Thymus (tissue), 14 donors: Measurements from ENCODE around the gene ANKRD30A. TPM values are rescaled to one million over a fixed set of nuclear protein-coding genes. Genes with fewer than 3 reads are reported as not detected.
"Not testable (repeated sequence)": the region's sequence is repeated elsewhere in the genome, so short reads cannot be mapped to it uniquely, and the experiment has no call there.

Experiments used
- DNase-seq, 9 donors: peaks; one replicate each; pipeline ENCODE4 v3.0.0-alpha.2; 2013; ENCODE audit warnings: low spot score in 9 of 9, low read depth in 6 of 9, missing footprints in 1 of 9
- H3K27ac ChIP-seq, 2 donors: one replicate each; pipeline ENCODE4 v1.5.1; 2013; ENCODE audit warnings: control low read depth in 1 of 2, low read depth in 1 of 2, low read length in 1 of 2, mild to moderate bottlenecking in 1 of 2, moderate library complexity in 1 of 2
- H3K27me3 ChIP-seq, 2 donors: one replicate each; pipeline ENCODE4 v1.5.1; 2013; ENCODE audit warnings: low read length in 1 of 2; ENCODE audit not compliant: control insufficient read depth in 2 of 2, insufficient read depth in 1 of 2
- H3K36me3 ChIP-seq, 2 donors: one replicate each; pipeline ENCODE4 v1.5.1; 2013; ENCODE audit warnings: low read length in 1 of 2, mild to moderate bottlenecking in 1 of 2, moderate library complexity in 1 of 2; ENCODE audit not compliant: control insufficient read depth in 2 of 2, insufficient read depth in 2 of 2
- H3K4me1 ChIP-seq, 2 donors: one replicate each; pipeline ENCODE4 v1.5.1; 2013; ENCODE audit warnings: low read length in 2 of 2; ENCODE audit not compliant: control insufficient read depth in 2 of 2, insufficient read depth in 2 of 2
- H3K4me3 ChIP-seq, 2 donors: one replicate each; pipeline ENCODE4 v1.5.1; 2013; ENCODE audit warnings: low read length in 2 of 2, control low read depth in 1 of 2, mild to moderate bottlenecking in 1 of 2
- H3K9me3 ChIP-seq, 2 donors: one replicate each; pipeline ENCODE4 v1.5.1; 2013; ENCODE audit warnings: low read length in 1 of 2, mild to moderate bottlenecking in 1 of 2; ENCODE audit not compliant: control insufficient read depth in 2 of 2, insufficient read depth in 1 of 2
- WGBS: extraction: QIAGEN DNeasy Blood & Tissue Kit; methylation state at CpG from one replicate; pipeline ENCODE4 v1.1.7; 2013; 5-methylcytosine and 5-hydroxymethylcytosine counted together
- long read RNA-seq, 10 donors: transcript quantifications; one replicate each; lab custom pipeline, GENCODE V29; 2026
- polyA plus RNA-seq: library from polyadenylated mRNA; stranded (reverse); fragments of 200-250 nt; gene quantifications from one replicate; pipeline ENCODE4 v1.2.3, GENCODE V29; 2013
- total RNA-seq: library from RNA; stranded (reverse); fragments of 120-200 nt; gene quantifications from one replicate; pipeline ENCODE4 v1.2.4, GENCODE V29; 2013
- donor health status: healthy.

The ANKRD30A gene, protein sequence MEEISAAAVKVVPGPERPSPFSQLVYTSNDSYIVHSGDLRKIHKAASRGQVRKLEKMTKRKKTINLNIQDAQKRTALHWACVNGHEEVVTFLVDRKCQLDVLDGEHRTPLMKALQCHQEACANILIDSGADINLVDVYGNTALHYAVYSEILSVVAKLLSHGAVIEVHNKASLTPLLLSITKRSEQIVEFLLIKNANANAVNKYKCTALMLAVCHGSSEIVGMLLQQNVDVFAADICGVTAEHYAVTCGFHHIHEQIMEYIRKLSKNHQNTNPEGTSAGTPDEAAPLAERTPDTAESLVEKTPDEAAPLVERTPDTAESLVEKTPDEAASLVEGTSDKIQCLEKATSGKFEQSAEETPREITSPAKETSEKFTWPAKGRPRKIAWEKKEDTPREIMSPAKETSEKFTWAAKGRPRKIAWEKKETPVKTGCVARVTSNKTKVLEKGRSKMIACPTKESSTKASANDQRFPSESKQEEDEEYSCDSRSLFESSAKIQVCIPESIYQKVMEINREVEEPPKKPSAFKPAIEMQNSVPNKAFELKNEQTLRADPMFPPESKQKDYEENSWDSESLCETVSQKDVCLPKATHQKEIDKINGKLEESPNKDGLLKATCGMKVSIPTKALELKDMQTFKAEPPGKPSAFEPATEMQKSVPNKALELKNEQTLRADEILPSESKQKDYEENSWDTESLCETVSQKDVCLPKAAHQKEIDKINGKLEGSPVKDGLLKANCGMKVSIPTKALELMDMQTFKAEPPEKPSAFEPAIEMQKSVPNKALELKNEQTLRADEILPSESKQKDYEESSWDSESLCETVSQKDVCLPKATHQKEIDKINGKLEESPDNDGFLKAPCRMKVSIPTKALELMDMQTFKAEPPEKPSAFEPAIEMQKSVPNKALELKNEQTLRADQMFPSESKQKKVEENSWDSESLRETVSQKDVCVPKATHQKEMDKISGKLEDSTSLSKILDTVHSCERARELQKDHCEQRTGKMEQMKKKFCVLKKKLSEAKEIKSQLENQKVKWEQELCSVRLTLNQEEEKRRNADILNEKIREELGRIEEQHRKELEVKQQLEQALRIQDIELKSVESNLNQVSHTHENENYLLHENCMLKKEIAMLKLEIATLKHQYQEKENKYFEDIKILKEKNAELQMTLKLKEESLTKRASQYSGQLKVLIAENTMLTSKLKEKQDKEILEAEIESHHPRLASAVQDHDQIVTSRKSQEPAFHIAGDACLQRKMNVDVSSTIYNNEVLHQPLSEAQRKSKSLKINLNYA (N-terminal part only)
- total RNA-seq (not detected), polyA plus RNA-seq (0.02 TPM)
- long read RNA-seq, donor 1: 0 reads
- long read RNA-seq, donor 2: 0 reads
- long read RNA-seq, donor 3: 0 reads
- long read RNA-seq, donor 4: 0 reads
- long read RNA-seq, donor 5: 0 reads
- long read RNA-seq, donor 6: 0 reads
- long read RNA-seq, donor 7: 0 reads
- long read RNA-seq, donor 8: 0 reads
- long read RNA-seq, donor 9: 0 reads
- long read RNA-seq, donor 10: 0 reads

- Histone ChIP-seq H3K27ac (no peak within 1 kb of the TSS), H3K27me3 (no peaks in the 10 kb centered on the region), H3K36me3 (no peaks in the 10 kb centered on the region), H3K4me1 (no peaks in the 10 kb centered on the region), H3K9me3 (peaks cover 3 to 37% of the 10 kb centered on the region in 2 donors), H3K4me3 (no peak within 1 kb of the TSS)
- 94% methylated on average over 39 of the region's 39 CpGs for WGBS
- DNase-seq: no peak
Observed at GRCh38 chr10:37125191-37125732, at the start of gene ANKRD30A. Gene ANKRD30A, plus strand, starts transcription at chr10:37125598. Its CDS starts 190 bp downstream, at chr10:37125788.

DNA sequence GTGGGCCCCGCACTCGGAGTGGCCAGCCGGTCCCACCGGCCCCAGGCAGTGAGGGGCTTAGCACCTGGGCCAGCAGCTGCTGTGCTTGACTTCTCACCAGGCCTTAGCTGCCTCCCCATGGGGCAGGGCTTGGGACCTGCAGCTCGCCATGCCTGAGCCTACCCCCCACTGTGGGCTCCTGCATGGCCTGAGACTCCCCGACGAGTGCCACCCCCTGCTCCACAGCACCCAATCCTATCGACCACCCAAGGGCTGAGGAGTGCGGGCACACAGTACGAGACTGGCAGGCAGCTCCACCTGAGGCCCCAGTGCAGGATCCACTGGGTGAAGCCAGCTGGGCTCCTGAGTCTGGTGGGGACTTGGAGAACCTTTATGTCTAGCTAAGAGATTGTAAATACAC, 49.3 kb upstream of the ANKRD30A start:
- not testable (repeated sequence) for H3K27me3 ChIP-seq, H3K4me1 ChIP-seq, H3K27ac ChIP-seq, H3K4me3 ChIP-seq, DNase-seq, H3K36me3 ChIP-seq
- 95% methylated on average over 10 of the region's 10 CpGs for WGBS
- H3K9me3 ChIP-seq: peaks cover 1 to 13% of the 10 kb centered on the region in 2 donors

- Histone ChIP-seq H3K4me1 (no peaks in the 10 kb centered on the region), H3K36me3 (no peaks in the 10 kb centered on the region), H3K27me3 (no peaks in the 10 kb centered on the region), H3K27ac (no peak overlapping the region), H3K9me3 (peaks cover 0 to 9% of the 10 kb centered on the region in 2 donors), H3K4me3 (no peak overlapping the region)
- no peak for DNase-seq
- WGBS: 33% methylated on average over 3 of the region's 3 CpGs
Observed at GRCh38 chr10:37095792-37096573, 29.4 kb upstream of the ANKRD30A start.

- H3K27ac ChIP-seq: no peak overlapping the region
- no peaks in the 10 kb centered on the region for H3K4me1 ChIP-seq
- peaks cover 0 to 1% of the 10 kb centered on the region in 2 donors for H3K9me3 ChIP-seq
- H3K4me3 ChIP-seq: no peak overlapping the region
- no peak for DNase-seq
- H3K27me3 ChIP-seq: no peaks in the 10 kb centered on the region
- WGBS: 90% methylated on average over 3 of the region's 3 CpGs
- no peaks in the 10 kb centered on the region for H3K36me3 ChIP-seq
Observed at GRCh38 chr10:37101261-37101660, 24.1 kb upstream of the ANKRD30A start.

- WGBS: 85% methylated on average over 1 of the region's 1 CpG
- Histone ChIP-seq H3K27me3 (no peaks in the 10 kb centered on the region), H3K36me3 (no peaks in the 10 kb centered on the region), H3K4me3 (no peak overlapping the region), H3K27ac (no peak overlapping the region), H3K9me3 (peaks cover 1 to 9% of the 10 kb centered on the region in 2 donors), H3K4me1 (no peaks in the 10 kb centered on the region)
- no peak for DNase-seq
Observed at GRCh38 chr10:37109000-37109399, 16.4 kb upstream of the ANKRD30A start.

DNA sequence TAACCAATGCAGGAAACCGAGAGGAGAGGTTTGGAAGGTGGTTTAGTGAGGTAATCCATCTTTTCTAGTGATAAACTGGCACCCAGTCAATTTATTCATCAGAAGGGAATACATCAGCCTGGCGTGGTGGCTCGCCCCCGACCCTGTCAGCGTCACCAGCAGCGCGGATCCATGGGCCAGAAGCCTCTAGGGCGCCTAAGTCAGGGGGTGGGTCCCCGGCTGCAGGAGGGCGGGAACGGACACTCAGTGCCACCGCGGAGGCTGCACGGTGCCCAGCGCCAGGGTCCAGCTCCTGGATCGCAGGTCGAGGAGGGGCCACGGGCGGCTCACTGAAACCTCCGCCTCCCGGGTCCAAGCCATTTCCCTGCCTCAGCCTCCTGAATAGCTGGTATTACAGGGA, 866 bp upstream of the ANKRD30A start:
- H3K4me1 ChIP-seq: no peaks in the 10 kb centered on the region
- H3K36me3 ChIP-seq: no peaks in the 10 kb centered on the region
- no peaks in the 10 kb centered on the region for H3K27me3 ChIP-seq
- H3K27ac ChIP-seq: no peak overlapping the region
- peaks cover 3 to 39% of the 10 kb centered on the region in 2 donors for H3K9me3 ChIP-seq
- no peak for DNase-seq
- 97% methylated on average over 21 of the region's 21 CpGs for WGBS
- H3K4me3 ChIP-seq: no peak overlapping the region

DNA sequence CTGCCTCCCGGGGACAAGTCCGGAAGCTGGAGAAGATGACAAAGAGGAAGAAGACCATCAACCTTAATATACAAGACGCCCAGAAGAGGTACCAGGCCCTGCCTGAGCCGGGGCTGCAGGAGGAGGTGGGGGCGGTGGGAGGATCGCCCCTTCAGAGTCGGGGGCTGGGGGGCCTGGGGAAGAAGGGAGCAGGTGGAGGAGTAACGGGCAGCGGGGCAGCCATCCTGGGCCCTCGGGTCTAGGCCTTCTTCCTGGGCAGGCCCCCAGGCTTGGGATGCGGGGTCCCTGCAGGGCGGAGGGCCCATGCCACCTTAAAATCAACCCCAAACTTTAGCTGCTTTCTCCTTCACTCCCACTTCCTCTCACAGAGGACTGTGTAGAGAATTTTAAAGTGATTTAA, 523 bp downstream of the ANKRD30A start:
- no peaks in the 10 kb centered on the region for H3K4me1 ChIP-seq
- H3K27ac ChIP-seq: no peak overlapping the region
- no peaks in the 10 kb centered on the region for H3K36me3 ChIP-seq
- H3K9me3 ChIP-seq: peaks cover 3 to 34% of the 10 kb centered on the region in 2 donors
- no peaks in the 10 kb centered on the region for H3K27me3 ChIP-seq
- H3K4me3 ChIP-seq: no peak overlapping the region
- 95% methylated on average over 12 of the region's 12 CpGs for WGBS
- no peak for DNase-seq

DNA sequence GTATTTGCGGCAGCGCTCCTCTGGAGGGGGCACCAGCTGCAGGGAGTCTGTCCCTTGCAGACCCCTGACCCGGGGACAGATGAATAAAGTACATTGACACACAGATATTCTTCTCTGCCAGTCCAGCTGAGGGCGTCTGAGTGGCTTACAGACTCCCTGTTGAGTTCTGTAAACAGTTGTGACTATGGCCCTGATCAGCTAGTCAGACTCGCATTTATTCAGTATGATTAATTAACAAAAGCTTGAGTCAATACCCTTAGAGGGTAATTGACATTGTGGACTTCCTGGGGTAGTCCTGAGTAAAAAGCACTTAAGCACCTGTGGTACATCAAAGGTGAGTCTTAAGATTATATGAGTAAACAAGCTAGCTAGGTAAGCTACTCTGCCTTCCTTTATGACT, 21.0 kb downstream of the ANKRD30A start:
- no peaks in the 10 kb centered on the region for H3K36me3 ChIP-seq
- DNase-seq: no peak
- H3K4me1 ChIP-seq: no peaks in the 10 kb centered on the region
- H3K27ac ChIP-seq: no peak overlapping the region
- H3K4me3 ChIP-seq: no peak overlapping the region
- WGBS: 28% methylated on average over 5 of the region's 5 CpGs
- no peaks in the 10 kb centered on the region for H3K27me3 ChIP-seq
- H3K9me3 ChIP-seq: no peaks in the 10 kb centered on the region
